ACC112 (cell line): ENCODE measurements around the gene KLC3.
"Not testable (repeated sequence)": the region's sequence is repeated elsewhere in the genome, so short reads cannot be mapped to it uniquely, and the experiment has no call there.

Experiments used
- H2AFZ ChIP-seq: fragments of 200-600 bp; sonication (generic); one replicate; pipeline ENCODE4 v1.6.0; 2017; ENCODE audit warnings: antibody characterized with exemption, low read length; ENCODE audit not compliant: unreplicated experiment
- H3K27ac ChIP-seq: fragments of 200-600 bp; sonication (generic); 2 replicates; pipeline ENCODE4 v1.5.1; 2014; ENCODE audit warnings: low read depth, mild to moderate bottlenecking, antibody characterized with exemption, low read length, moderate library complexity
- H3K27me3 ChIP-seq: fragments of 200-600 bp; sonication (generic); 2 replicates; pipeline ENCODE4 v1.6.1; 2014; ENCODE audit warnings: mild to moderate bottlenecking, antibody characterized with exemption, low read length, moderate library complexity, mixed read lengths; ENCODE audit not compliant: insufficient read depth
- H3K36me3 ChIP-seq: fragments of 200-600 bp; sonication (generic); 2 replicates; pipeline ENCODE4 v1.6.1; 2016; ENCODE audit warnings: mild to moderate bottlenecking, antibody characterized with exemption, low read length, moderate library complexity, mixed read lengths; ENCODE audit not compliant: insufficient read depth
- H3K4me1 ChIP-seq: fragments of 200-600 bp; sonication (generic); one replicate; pipeline ENCODE4 v1.6.1; 2016; ENCODE audit warnings: low read length, mixed read lengths; ENCODE audit not compliant: insufficient read depth, unreplicated experiment, control insufficient read depth
- H3K4me3 ChIP-seq: fragments of 200-600 bp; sonication (generic); 2 replicates; pipeline ENCODE4 v1.5.1; 2014; ENCODE audit warnings: mild to moderate bottlenecking, low read depth, low read length
- H3K79me2 ChIP-seq: fragments of 200-600 bp; sonication (generic); one replicate; pipeline ENCODE4 v1.6.0; 2016; ENCODE audit warnings: low read length; ENCODE audit not compliant: control insufficient read depth, unreplicated experiment, insufficient read depth

Gene KLC3

GRCh38 chr19:45303269-45304060 lies 37.1 kb upstream of the KLC3 start:
- no peak overlapping the region for H2AFZ ChIP-seq
- no peaks in the 10 kb centered on the region for H3K36me3 ChIP-seq

GRCh38 chr19:45304141-45304926 lies 36.2 kb upstream of the KLC3 start:
- no peak overlapping the region for H3K27ac ChIP-seq
- no peaks in the 10 kb centered on the region for H3K36me3 ChIP-seq
- H3K79me2 ChIP-seq, result no peaks in the 10 kb centered on the region
- H2AFZ ChIP-seq, result no peak overlapping the region
- H3K4me3 ChIP-seq, result no peak overlapping the region
- H3K4me1 ChIP-seq, result no peaks in the 10 kb centered on the region
- no peaks in the 10 kb centered on the region for H3K27me3 ChIP-seq

More at GRCh38 chr19:45303269-45304060, 37.1 kb upstream of the KLC3 start:
- H3K4me3 ChIP-seq, result no peak overlapping the region
- no peak overlapping the region for H3K27ac ChIP-seq
- no peaks in the 10 kb centered on the region for H3K79me2 ChIP-seq
- no peaks in the 10 kb centered on the region for H3K4me1 ChIP-seq
- H3K27me3 ChIP-seq, result no peaks in the 10 kb centered on the region

- H3K4me3 ChIP-seq, result no peak overlapping the region
Observed at GRCh38 chr19:45305007-45305406, 35.5 kb upstream of the KLC3 start.

GRCh38 chr19:45305421-45305820 lies 35.1 kb upstream of the KLC3 start:
- Histone ChIP-seq H3K4me3 (no peak overlapping the region), H3K27me3 (no peaks in the 10 kb centered on the region), H3K36me3 (no peaks in the 10 kb centered on the region), H3K27ac (no peak overlapping the region), H3K4me1 (no peaks in the 10 kb centered on the region), H2AFZ (no peak overlapping the region), H3K79me2 (no peaks in the 10 kb centered on the region)

More at GRCh38 chr19:45305007-45305406, 35.5 kb upstream of the KLC3 start:
- no peaks in the 10 kb centered on the region for H3K27me3 ChIP-seq
- no peaks in the 10 kb centered on the region for H3K79me2 ChIP-seq
- H3K27ac ChIP-seq, result no peak overlapping the region
- H3K4me1 ChIP-seq, result no peaks in the 10 kb centered on the region
- H2AFZ ChIP-seq, result no peak overlapping the region
- no peaks in the 10 kb centered on the region for H3K36me3 ChIP-seq

GRCh38 chr19:45306040-45306439 lies 34.5 kb upstream of the KLC3 start:
- Histone ChIP-seq H3K4me1 (no peaks in the 10 kb centered on the region), H3K36me3 (no peaks in the 10 kb centered on the region), H3K27ac (no peak overlapping the region), H3K27me3 (no peaks in the 10 kb centered on the region), H3K4me3 (no peak overlapping the region), H3K79me2 (no peaks in the 10 kb centered on the region), H2AFZ (no peak overlapping the region)

GRCh38 chr19:45306518-45307027 lies 34.0 kb upstream of the KLC3 start:
- no peaks in the 10 kb centered on the region for H3K36me3 ChIP-seq
- no peak overlapping the region for H3K4me3 ChIP-seq
- H3K27me3 ChIP-seq, result no peaks in the 10 kb centered on the region
- H2AFZ ChIP-seq, result no peak overlapping the region
- H3K79me2 ChIP-seq, result no peaks in the 10 kb centered on the region
- H3K4me1 ChIP-seq, result no peaks in the 10 kb centered on the region
- H3K27ac ChIP-seq, result no peak overlapping the region

- no peak overlapping the region for H3K27ac ChIP-seq
- H3K79me2 ChIP-seq, result no peaks in the 10 kb centered on the region
- no peaks in the 10 kb centered on the region for H3K4me1 ChIP-seq
- no peak overlapping the region for H2AFZ ChIP-seq
- H3K36me3 ChIP-seq, result no peaks in the 10 kb centered on the region
- H3K27me3 ChIP-seq, result no peaks in the 10 kb centered on the region
- no peak overlapping the region for H3K4me3 ChIP-seq
Observed at GRCh38 chr19:45307361-45307760, 33.2 kb upstream of the KLC3 start.

GRCh38 chr19:45309322-45309721 lies 31.2 kb upstream of the KLC3 start:
- H3K27ac ChIP-seq, H3K36me3 ChIP-seq: not testable (repeated sequence)

GRCh38 chr19:45311621-45312020 lies 28.9 kb upstream of the KLC3 start:
- Histone ChIP-seq H2AFZ (no peak overlapping the region), H3K27ac (no peak overlapping the region), H3K4me1 (no peaks in the 10 kb centered on the region), H3K4me3 (no peak overlapping the region), H3K79me2 (no peaks in the 10 kb centered on the region), H3K36me3 (no peaks in the 10 kb centered on the region), H3K27me3 (no peaks in the 10 kb centered on the region)

More at GRCh38 chr19:45309322-45309721, 31.2 kb upstream of the KLC3 start:
- not testable (repeated sequence) for H2AFZ ChIP-seq, H3K4me1 ChIP-seq, H3K79me2 ChIP-seq, H3K27me3 ChIP-seq, H3K4me3 ChIP-seq

GRCh38 chr19:45312285-45312684 lies 28.3 kb upstream of the KLC3 start:
- H3K27ac ChIP-seq, H3K27me3 ChIP-seq, H3K4me1 ChIP-seq, H3K36me3 ChIP-seq, H3K79me2 ChIP-seq, H2AFZ ChIP-seq, H3K4me3 ChIP-seq: not testable (repeated sequence)
